Stimulated activated CD4-positive, alpha-beta T cell treated with anti-CD3 and anti-CD28 coated beads, Interleukin-12 subunit alpha, Interleukin-12 subunit beta, amount 100 ng/mL, for 4 hours (primary cell): Measurements from ENCODE around the gene SPSB4.
A peak's percentile ranks its signal among the peaks of the same experiment; 100 is the strongest.

ENCODE experiments used
- DNase-seq: peaks from one replicate; pipeline ENCODE4 v3.0.0-alpha.2; 2020

SPSB4 gene

DNA sequence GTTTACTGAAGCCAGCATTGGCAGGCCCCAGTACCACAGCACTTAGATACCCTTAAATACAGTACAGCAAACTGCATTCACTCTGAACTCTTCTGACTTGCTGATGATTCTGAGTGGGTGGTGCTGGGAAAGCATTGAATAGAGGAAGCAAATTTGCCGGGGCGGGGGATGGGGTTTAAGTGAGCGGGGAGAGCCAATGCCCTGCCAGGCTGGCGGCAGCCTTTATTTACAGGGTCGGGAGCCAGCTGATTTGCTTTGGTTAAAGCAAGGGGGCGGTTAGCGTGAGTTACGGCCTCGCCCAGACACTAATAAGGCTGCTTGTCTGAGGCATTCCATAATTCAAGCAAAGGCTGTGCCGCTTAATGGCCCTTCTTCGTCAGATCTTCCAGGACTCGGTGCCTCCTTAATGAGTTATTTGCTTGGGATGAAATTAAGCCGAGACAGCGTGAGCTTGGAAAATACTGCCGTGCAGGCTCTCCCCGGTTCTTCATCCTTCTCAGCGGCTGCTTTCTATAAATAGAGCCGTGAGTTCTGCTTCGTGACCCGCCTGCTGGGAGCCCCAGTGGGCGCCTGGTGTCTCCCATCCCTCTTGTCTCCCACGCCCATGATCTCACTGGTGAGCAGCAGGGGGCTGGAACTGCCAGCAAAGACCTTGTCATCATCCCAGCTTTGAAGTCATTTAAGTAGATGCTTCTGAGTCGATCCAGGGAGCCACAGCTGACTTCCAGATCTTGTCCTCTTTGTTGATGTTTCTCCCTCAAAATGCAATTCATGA is 25.8 kb downstream of the SPSB4 start:
- DNase-seq: peak; percentile 15

DNA sequence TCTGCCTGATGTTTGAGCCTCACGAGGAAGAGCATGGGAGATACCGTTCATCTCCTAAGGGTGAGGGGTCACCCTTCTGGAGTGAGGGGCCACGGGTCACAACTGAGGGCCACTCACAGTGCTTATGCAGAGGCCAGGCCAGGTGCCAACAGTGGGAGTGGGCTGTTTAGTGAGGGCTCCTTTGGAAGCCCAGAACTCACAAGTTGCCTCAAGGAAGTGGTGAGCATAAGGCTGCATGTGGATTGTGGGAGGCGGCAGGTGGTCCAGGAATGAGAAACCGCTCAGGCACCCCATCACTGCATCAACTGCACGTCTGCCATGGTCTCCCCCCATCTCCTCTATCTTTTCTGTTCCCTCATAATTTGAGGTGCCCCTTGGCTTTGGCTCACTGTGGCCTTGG is 26.5 kb downstream of the SPSB4 start:
- DNase-seq: no peak

DNA sequence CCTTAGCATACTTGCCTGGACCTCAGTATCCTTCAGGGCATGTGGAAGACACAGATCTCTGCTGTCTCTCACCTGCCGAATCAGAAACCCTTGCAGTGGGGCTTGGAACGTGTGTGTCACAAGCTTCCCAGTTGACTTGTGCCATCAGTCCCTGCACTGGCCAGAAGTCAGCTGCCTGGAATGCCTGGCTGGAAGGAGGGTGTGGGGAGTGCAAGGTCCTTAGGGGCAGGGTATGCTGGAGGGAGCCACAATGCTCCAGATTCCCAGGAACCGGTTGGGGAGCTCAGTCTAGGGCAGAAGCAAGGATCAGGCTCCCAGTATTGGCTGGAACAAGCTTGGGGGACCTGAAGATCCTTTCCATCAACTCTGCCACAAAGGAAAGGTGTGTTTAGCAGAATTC is 27.1 kb downstream of the SPSB4 start:
- DNase-seq: no peak

GRCh38 chr3:141080431-141080830 is 29.3 kb downstream of the SPSB4 start:
- no peak for DNase-seq

DNA sequence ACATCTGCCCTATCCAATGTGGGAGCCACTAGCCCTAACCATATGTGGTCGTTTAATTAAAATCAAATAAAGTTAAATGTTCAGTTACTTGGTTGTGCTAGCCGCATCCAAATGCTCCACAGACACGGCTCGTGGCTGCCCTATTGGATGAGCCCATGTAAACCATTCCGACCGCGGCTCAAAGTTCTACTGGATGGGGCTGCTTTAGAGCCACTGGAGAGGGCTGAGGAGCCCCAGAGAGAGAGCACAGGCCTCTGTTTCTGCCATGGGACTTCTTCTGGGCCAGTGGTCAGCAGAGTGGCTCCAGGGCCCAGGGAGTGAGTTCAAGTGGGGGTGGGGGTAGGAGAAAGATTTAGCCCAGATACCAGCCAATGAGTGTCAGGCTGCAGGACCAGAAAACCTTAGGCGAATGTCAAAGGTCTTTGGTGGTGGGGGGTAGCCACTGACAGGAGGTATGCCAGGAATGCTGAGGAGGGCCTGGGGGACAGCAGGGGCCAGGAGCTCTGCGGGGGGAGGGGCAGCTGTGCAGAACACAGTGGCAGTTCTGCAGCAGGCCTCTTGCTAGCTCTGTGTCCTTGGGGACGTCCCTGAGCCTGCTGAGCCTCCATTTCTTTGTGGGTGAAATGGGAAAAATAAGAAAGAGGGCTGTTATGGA is 30.1 kb downstream of the SPSB4 start:
- DNase-seq: no peak

GRCh38 chr3:141082064-141082463 is 30.9 kb downstream of the SPSB4 start:
- DNase-seq: no peak

DNA sequence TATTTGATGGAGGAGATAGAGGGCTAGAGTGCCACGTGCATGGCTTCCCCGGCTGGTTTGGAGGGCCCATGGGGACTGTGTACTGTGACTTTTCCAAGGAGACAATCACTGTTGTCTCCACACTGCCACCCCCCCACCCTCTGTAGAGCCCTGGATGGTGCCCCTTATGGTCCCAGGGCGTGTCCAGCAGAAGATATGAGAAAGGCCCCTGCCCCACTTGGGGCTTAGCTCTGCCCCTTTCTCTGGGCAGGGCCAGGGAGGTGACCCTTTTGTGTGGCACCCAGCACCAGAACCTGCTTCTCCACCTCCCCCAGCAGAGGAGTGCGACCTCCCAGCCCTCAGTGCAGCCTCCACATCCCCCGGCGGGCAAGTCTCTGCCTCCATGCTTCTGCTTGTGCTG is 32.1 kb downstream of the SPSB4 start:
- no peak for DNase-seq

DNA sequence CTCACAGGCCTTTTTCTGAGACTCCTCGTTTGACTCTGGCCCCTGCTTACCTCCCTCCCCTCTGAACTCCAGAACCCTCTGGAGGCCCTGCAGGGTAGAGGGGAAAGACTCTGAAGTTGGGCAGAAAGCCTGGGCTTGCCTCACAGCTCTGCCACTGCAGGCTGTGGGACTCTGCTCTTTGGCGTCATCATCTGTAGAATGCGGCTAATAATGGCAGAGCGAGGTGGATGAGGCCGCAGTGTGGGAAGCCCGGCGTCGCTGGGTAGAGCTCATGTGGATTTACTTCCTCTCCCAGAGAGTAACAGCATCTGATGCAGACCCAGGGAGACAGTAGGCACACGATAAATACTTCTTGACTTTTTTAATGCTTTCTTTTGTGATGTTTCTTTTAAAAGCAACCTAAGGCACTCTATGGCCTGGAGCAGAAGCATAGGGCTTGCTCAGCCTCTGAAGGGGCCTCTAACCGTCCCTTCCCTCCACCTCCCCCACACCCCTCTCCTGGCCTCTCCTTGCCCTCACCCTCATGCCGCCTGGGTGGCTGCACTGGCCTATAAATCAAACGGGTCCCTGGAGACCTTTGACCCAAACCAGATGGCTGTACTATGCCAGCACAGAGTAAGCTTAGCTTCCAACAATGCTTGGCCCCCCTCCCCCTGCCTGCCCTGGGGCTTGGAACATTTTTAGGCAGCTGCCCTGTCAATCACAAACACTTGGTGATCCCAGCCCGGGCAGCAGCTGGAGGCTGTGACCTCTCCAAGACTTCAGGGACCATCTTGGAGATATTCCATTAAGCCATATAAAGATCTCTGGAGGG is 32.9 kb downstream of the SPSB4 start:
- no peak for DNase-seq

DNA sequence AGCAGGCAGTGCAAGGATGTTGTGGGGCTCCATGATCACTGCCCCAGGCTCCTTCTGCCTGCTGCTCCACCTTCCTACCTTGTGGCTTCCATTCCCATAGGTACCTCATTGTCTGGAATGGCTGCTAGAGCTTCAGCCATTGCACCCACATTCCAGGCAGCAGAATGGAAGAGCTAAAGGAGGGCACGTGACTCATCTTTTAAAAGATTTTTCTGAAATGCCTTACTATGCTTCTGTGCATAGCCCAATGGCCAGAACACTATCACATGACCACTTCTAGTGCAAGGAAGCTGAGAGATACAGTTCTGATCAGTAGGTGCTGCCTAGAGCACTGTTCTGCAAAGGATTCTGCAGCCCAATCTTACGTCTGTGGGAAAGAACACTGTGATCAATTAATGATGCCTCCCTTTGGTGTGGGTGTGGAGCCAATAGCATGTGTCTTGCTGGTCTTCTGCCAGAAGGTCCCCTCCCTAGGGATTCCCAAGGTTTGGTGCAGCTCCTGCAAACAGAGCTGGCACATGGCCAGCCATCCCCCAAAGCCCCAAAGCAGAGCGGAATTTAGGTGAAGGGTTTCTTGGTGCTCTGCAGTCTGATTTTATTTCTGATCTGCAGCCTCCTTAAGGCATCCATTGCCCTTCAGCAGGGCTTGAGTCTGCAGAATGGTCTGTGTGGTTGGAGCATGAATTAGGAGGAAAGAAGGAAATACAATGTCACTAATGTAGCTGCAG is 34.4 kb downstream of the SPSB4 start:
- DNase-seq: no peak

- no peak for DNase-seq
These were observed 35.0 kb downstream of the SPSB4 start for GRCh38 chr3:141086188-141086587.

GRCh38 chr3:141087076-141087777 is 36.1 kb downstream of the SPSB4 start:
- no peak for DNase-seq

DNA sequence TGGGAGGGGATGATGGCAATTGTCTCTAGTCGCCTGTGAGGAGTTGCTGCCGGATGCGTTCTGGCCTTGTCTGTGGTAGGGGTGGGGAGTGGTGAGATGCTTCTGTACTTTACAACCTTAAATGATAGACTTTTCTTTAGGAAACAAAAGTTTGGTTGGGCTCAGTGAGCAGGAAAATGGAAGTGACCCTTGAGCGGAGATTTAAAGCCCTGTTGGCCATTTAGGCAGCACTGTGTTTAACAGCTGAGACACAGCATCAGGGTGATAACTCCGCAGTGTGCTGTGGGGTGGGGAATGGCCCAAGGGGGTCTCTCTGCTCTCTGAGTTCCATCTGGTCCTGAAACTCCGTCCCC is 36.6 kb downstream of the SPSB4 start:
- DNase-seq: no peak

DNA sequence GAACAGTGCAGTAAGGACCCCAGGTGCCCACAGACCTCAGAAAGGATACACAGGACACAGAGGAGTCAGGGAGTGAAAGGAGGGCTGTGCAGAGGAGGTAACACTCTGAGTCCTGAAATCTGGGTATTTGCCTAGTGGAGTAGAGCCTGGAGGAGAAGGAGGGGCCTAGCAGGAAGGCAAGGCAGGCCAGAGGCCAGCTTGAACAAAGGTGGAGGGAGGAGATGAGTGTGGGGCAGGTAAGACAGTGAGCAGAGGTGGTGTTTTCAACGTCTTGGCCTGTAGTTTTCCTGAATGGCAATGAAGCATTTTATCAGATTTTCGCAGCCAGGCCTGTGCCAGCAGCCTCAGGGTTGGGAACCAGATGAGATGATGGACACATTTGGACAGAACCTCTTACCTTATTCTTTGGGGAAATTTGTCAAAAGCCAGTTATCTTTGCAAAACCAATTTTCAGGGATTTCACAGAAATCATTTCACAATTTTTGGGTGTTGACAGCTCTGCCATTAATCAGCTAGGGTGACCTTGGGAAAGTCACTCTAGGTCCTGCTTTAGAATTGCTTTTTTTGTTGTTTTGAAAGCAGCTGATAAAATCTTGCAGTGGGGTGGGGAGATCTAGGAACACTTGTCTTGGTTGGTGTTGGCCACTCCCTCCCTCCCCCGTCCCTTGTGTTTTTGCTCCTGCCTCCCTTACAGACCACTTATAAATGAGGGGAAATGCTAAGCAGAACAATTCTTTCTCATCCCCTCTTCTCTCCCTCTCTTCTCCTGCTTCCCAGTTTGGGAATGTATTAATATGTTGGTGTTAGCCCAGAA is 38.4 kb downstream of the SPSB4 start:
- no peak for DNase-seq

DNA sequence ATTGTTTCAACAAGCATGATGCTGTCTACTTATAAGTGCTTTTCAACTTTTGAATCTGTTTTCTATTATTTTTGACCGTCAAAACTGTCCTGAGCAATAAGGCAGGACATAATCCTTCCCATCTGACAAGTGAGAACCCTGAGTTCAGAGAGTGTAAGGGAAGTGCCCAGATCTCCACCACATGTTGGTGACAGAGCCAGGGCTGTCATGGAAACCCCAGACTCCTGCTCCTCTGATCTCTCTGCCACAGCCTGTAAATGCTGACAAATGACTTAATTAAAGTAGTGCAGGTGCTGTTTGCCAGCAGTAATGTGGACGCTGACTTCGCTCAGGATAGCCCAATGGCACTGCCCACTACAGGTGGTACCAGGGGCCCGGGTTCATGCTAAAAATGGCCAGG is 40.3 kb downstream of the SPSB4 start:
- DNase-seq: no peak

- DNase-seq: no peak
These were observed 41.5 kb downstream of the SPSB4 start for GRCh38 chr3:141092663-141093062.

DNA sequence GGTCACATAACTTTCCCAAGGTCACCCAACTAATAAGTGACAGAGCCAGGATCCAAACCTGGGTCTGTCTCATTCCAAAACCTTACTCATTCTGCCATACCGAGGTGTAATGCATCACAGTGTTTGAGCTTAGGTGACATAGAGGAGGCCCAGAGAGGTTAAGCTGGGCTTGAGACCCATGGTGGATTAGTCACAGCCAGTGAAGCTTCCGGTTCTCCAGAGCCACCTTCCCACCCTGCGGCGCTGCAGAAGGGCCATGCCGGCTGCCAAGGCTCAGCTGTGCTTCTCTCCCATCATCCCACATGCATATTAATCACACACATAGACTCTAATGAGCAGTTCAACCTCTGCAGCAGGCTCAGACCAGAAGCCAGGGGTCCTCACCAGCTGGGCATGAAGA is 42.2 kb downstream of the SPSB4 start:
- no peak for DNase-seq

- no peak for DNase-seq
These were observed 43.0 kb downstream of the SPSB4 start for GRCh38 chr3:141093971-141094684.

GRCh38 chr3:141094790-141095545 is 43.8 kb downstream of the SPSB4 start:
- DNase-seq: no peak

DNA sequence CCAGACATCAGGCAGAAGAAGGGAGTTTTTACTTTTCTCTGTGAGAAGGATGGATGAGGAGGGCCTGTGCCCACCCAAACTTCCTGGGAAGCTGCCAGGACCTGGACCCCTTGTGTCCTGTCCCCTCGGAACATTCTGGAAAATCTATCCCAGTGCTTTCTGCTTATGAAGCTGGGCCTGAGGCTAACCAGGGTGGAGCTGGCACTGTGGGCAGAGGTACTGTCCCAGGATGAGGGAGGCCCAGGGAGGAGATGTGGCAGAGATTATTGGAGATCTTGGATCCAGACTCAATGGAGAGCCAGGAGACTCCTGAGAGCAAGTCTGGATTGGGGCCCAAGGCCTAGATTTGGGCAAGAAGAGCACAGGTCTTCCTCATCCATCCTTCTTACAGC is 44.4 kb downstream of the SPSB4 start:
- no peak for DNase-seq

DNA sequence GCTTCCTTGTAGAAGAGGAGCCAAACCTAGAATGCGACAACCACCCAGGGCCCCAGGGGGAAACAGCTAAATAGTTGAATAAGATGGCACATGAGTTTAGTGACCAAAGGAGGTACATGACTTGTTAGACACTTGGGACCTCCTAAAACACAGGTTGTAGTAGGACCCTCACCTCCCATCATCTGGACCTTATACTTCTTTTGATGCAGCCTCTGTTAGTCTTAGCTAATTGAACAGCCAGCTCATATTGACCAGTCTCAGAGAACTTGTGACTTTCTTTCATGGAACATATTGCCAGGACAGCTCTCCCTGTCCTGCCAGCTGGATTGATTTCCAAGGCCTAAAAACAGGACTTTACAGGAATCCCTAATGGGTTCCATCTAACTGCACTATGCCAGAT is 45.0 kb downstream of the SPSB4 start:
- no peak for DNase-seq
